Glomerular endothelial cell (primary cell): ENCODE data around the gene NPC1L1. TPM values are rescaled to one million over a fixed set of nuclear protein-coding genes. Genes with fewer than 3 reads are reported as not detected.
"Not testable (repeated sequence)": the region's sequence is repeated elsewhere in the genome, so short reads cannot be mapped to it uniquely, and the experiment has no call there.

Source experiments
- DNase-seq: peaks from one replicate; pipeline ENCODE4 v3.0.0-alpha.2; 2011; ENCODE audit warnings: low read depth, low spot score; ENCODE audit errors: extremely low read depth
- total RNA-seq: library from RNA; depleted of rRNA; stranded (reverse); fragments of >200 nt; gene quantifications from 2 replicates; pipeline ENCODE4 v1.2.3, GENCODE V29; 2015

Gene NPC1L1
- total RNA-seq, 1 donor from 2014 or later: not detected

- no peak for DNase-seq
Observed at GRCh38 chr7:44565097-44565794, 24.1 kb upstream of the NPC1L1 start.

- no peak for DNase-seq
Observed at GRCh38 chr7:44564606-44565005, 23.5 kb upstream of the NPC1L1 start.

- no peak for DNase-seq
Observed at GRCh38 chr7:44563171-44563679, 22.1 kb upstream of the NPC1L1 start.

GRCh38 chr7:44562622-44562962 is 21.5 kb upstream of the NPC1L1 start:
- not testable (repeated sequence) for DNase-seq

- DNase-seq: no peak
Observed at GRCh38 chr7:44561962-44562621, 21.0 kb upstream of the NPC1L1 start.

GRCh38 chr7:44561481-44561880 is 20.4 kb upstream of the NPC1L1 start:
- DNase-seq: no peak

GRCh38 chr7:44559485-44559884 is 18.4 kb upstream of the NPC1L1 start:
- no peak for DNase-seq

GRCh38 chr7:44557485-44557884 is 16.4 kb upstream of the NPC1L1 start:
- no peak for DNase-seq

GRCh38 chr7:44555350-44555749 is 14.2 kb upstream of the NPC1L1 start:
- DNase-seq: no peak

- DNase-seq: not testable (repeated sequence)
Observed at GRCh38 chr7:44552473-44553005, 11.4 kb upstream of the NPC1L1 start.

GRCh38 chr7:44549457-44549856 is 8.3 kb upstream of the NPC1L1 start:
- DNase-seq: no peak

GRCh38 chr7:44548893-44549292 is 7.8 kb upstream of the NPC1L1 start:
- DNase-seq: no peak

GRCh38 chr7:44547536-44548231 is 6.6 kb upstream of the NPC1L1 start:
- DNase-seq: no peak

- no peak for DNase-seq
Observed at GRCh38 chr7:44541876-44542610, 913 bp upstream of the NPC1L1 start.

GRCh38 chr7:44540592-44541027 is 520 bp downstream of the NPC1L1 start:
- DNase-seq: no peak

- DNase-seq: no peak
Observed at GRCh38 chr7:44539669-44540506, 1.2 kb downstream of the NPC1L1 start.

- DNase-seq: no peak
Observed at GRCh38 chr7:44538798-44539668, 2.1 kb downstream of the NPC1L1 start.

GRCh38 chr7:44538093-44538797 is 2.9 kb downstream of the NPC1L1 start:
- DNase-seq: no peak
